Measurements from ENCODE around the gene SH3BP5L. TPM values are rescaled to one million over a fixed set of nuclear protein-coding genes. Genes with fewer than 3 reads are reported as not detected.

The SH3BP5L gene
- total RNA-seq, 1 donor from 2014 or later, result 17.1 TPM

- DNase-seq (ENCODE audit: low read depth), result no peak
Observed at GRCh38 chr1:248820041-248820585, 5.6 kb downstream of the SH3BP5L start.

GRCh38 chr1:248818505-248819374 is 7.0 kb downstream of the SH3BP5L start:
- Histone ChIP-seq H3K36me3 (ENCODE audit: control insufficient read depth, insufficient read depth, low read length) (peaks cover 18% of the 10 kb centered on the region), H3K27me3 (ENCODE audit: control insufficient read depth, insufficient read depth, low read length) (no peaks in the 10 kb centered on the region), H3K4me3 (ENCODE audit: low read depth, low read length) (no peak overlapping the region)
- FAIRE-seq (no peak), DNase-seq (ENCODE audit: low read depth) (no peak)
- TF ChIP-seq CTCF (IDR thresholded peaks at IDR 0.05; ENCODE audit: insufficient read depth, low read length, severe bottlenecking), result no peak

More at GRCh38 chr1:248820041-248820585, 5.6 kb downstream of the SH3BP5L start:
- FAIRE-seq, result no peak
- Histone ChIP-seq H3K36me3 (ENCODE audit: control insufficient read depth, insufficient read depth, low read length) (peaks cover 14% of the 10 kb centered on the region), H3K4me3 (ENCODE audit: low read depth, low read length) (no peak overlapping the region), H3K27me3 (ENCODE audit: control insufficient read depth, insufficient read depth, low read length) (no peaks in the 10 kb centered on the region)
- TF ChIP-seq CTCF (IDR thresholded peaks at IDR 0.05; ENCODE audit: insufficient read depth, low read length, severe bottlenecking), result no peak

- H3K4me3 ChIP-seq (ENCODE audit: low read depth, low read length), result no peak overlapping the region
- no peaks in the 10 kb centered on the region for H3K27me3 ChIP-seq (ENCODE audit: control insufficient read depth, insufficient read depth, low read length)
- no peak for TF ChIP-seq CTCF (IDR thresholded peaks at IDR 0.05; ENCODE audit: insufficient read depth, low read length, severe bottlenecking)
- H3K36me3 ChIP-seq (ENCODE audit: control insufficient read depth, insufficient read depth, low read length), result peaks cover 17% of the 10 kb centered on the region
- FAIRE-seq (no peak), DNase-seq (ENCODE audit: low read depth) (no peak)
Observed at GRCh38 chr1:248817065-248817464, 8.7 kb downstream of the SH3BP5L start.

DNA sequence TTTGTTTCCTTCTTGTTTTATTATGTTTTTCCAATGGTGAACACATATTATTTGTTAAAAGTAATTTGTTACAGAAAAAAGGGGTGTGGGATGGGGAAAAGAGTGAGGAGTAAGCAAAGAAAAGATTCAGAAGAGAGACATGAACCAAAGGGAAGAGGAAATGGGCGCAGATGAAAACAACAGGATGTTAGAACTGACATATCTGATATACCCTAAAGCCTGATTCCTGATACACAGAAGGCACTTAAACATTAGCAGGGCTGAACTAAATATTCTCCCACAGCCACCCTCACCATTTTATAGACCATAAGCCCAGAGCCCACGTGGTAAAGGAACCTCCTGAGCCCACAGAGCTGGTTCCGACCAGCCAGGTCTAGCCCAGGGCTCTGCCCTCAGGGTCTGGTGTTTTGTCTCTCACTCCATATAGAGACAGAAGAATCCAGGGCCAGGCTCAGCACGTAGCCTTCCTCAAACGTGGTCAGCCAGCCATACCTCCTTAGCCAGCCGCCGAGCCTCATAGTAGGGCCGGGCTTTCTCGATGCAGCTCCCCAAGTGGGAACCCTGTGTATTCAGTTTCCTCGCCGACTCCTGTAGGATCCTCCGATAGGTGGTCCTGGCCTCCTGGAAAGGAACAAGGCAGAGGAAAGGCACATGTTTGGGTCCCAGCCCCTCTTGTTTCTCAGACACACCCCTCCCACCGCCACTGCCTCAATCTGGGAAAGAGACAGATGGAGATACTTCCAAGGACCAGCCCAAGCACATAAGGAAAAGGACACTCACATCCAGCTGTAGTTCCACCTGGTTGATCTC is 9.5 kb downstream of the SH3BP5L start:
- H3K4me3 ChIP-seq (ENCODE audit: low read depth, low read length), result no peak overlapping the region
- DNase-seq (ENCODE audit: low read depth), result no peak
- TF ChIP-seq CTCF (IDR thresholded peaks at IDR 0.05; ENCODE audit: insufficient read depth, low read length, severe bottlenecking), result no peak
- no peaks in the 10 kb centered on the region for H3K27me3 ChIP-seq (ENCODE audit: control insufficient read depth, insufficient read depth, low read length)
- FAIRE-seq, result no peak
- H3K36me3 ChIP-seq (ENCODE audit: control insufficient read depth, insufficient read depth, low read length), result peaks cover 17% of the 10 kb centered on the region

DNA sequence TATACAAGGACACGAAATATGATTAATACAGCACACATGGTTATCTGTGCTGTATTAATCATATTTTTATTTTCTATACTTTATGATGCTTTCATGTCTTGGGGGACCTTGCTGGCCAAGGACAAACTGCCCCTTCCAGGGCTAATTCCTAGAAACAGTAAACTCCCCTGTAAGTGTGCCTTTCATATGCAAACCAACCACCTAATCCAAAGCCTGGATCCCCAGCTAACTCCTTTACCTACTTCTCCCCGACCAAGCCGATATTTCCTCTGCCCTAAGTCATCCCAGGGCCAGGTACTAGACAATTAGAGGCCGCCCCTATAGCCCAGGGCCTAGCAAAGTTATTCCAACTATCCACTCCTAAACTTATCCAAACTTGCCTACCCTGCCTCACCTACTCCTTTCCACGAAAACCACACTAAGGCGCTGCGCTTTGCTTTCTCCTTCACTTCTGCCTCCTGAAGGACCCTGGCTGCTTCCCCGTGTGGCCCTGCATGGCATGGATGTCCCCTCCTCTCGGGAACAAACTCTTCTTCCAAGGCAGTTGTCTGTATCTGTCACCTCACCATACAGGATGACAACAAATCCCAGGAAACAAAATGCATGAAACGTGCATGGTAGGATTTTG is 10.2 kb downstream of the SH3BP5L start:
- FAIRE-seq, result no peak
- H3K27me3 ChIP-seq (ENCODE audit: control insufficient read depth, insufficient read depth, low read length), result no peaks in the 10 kb centered on the region
- H3K4me3 ChIP-seq (ENCODE audit: low read depth, low read length), result no peak overlapping the region
- no peak for TF ChIP-seq CTCF (IDR thresholded peaks at IDR 0.05; ENCODE audit: insufficient read depth, low read length, severe bottlenecking)
- DNase-seq (ENCODE audit: low read depth), result no peak
- H3K36me3 ChIP-seq (ENCODE audit: control insufficient read depth, insufficient read depth, low read length), result peaks cover 17% of the 10 kb centered on the region
